Upper lobe of left lung (tissue), 4 donors: ENCODE measurements around the gene CORO1A.

Experiments
- CTCF ChIP-seq, 6 experiments: fragments of 450-650 bp in 4 of 6; fragments of 200-600 bp in 2 of 6; sonication (generic) in 2 of 6; IDR thresholded peaks; one replicate each; pipeline ENCODE4 v1.5.1; 2016 to 2019; ENCODE audit warnings: antibody characterized with exemption in 6 of 6
- POLR2A ChIP-seq, 4 donors: fragments of 450-650 bp; IDR thresholded peaks; one replicate each; pipeline ENCODE4 v1.5.1; 2016 to 2017; ENCODE audit warnings: antibody characterized with exemption in 4 of 4, mild to moderate bottlenecking in 2 of 4
- POLR2AphosphoS5 ChIP-seq, 2 donors: sonication (generic); formaldehyde crosslinking; IDR thresholded peaks; one replicate each; pipeline ENCODE4 v1.5.1; 2017; ENCODE audit warnings: antibody characterized with exemption in 2 of 2

GRCh38 chr16:30183233-30184095, at the start of gene CORO1A:
- TF ChIP-seq POLR2AphosphoS5 (IDR thresholded peaks at IDR 0.05) (peak; percentile 23 to 36), POLR2A (IDR thresholded peaks at IDR 0.05) (peak in 2 of 4 donors; percentile 61 to 65), CTCF (IDR thresholded peaks at IDR 0.05) (no peak)
